ENCODE results near the gene ILKAP. TPM values are rescaled to one million over a fixed set of nuclear protein-coding genes. Genes with fewer than 3 reads are reported as not detected.

ILKAP gene
- total RNA-seq, 1 donor from 2014 or later, result 36.4 TPM

- no peak for DNase-seq (ENCODE audit: low spot score)
Observed at GRCh38 chr2:238152771-238153688, 50.5 kb downstream of the ILKAP start.

GRCh38 chr2:238151628-238152235 lies 51.8 kb downstream of the ILKAP start:
- DNase-seq (ENCODE audit: low spot score), result no peak

- DNase-seq (ENCODE audit: low spot score), result no peak
Observed at GRCh38 chr2:238151205-238151604, 52.3 kb downstream of the ILKAP start.

- no peak for DNase-seq (ENCODE audit: low spot score)
Observed at GRCh38 chr2:238150686-238151085, 52.8 kb downstream of the ILKAP start.

- DNase-seq (ENCODE audit: low spot score), result no peak
Observed at GRCh38 chr2:238149841-238150572, 53.5 kb downstream of the ILKAP start.

- no peak for DNase-seq (ENCODE audit: low spot score)
Observed at GRCh38 chr2:238148981-238149380, 54.5 kb downstream of the ILKAP start.

- no peak for DNase-seq (ENCODE audit: low spot score)
Observed at GRCh38 chr2:238146884-238147544, 56.5 kb downstream of the ILKAP start.

- no peak for DNase-seq (ENCODE audit: low spot score)
Observed at GRCh38 chr2:238145851-238146250, 57.6 kb downstream of the ILKAP start.

- DNase-seq (ENCODE audit: low spot score), result no peak
Observed at GRCh38 chr2:238145046-238145445, 58.4 kb downstream of the ILKAP start.

- no peak for DNase-seq (ENCODE audit: low spot score)
Observed at GRCh38 chr2:238144262-238144661, 59.2 kb downstream of the ILKAP start.

GRCh38 chr2:238143239-238143951 lies 60.1 kb downstream of the ILKAP start:
- DNase-seq (ENCODE audit: low spot score), result no peak

GRCh38 chr2:238142382-238143205 lies 60.9 kb downstream of the ILKAP start:
- DNase-seq (ENCODE audit: low spot score), result no peak

GRCh38 chr2:238141541-238142318 lies 61.8 kb downstream of the ILKAP start:
- DNase-seq (ENCODE audit: low spot score), result no peak

GRCh38 chr2:238140721-238141540 lies 62.6 kb downstream of the ILKAP start:
- no peak for DNase-seq (ENCODE audit: low spot score)

- DNase-seq (ENCODE audit: low spot score), result no peak
Observed at GRCh38 chr2:238140040-238140439, 63.5 kb downstream of the ILKAP start.

GRCh38 chr2:238139196-238140039 lies 64.1 kb downstream of the ILKAP start:
- no peak for DNase-seq (ENCODE audit: low spot score)

Measured in mesenteric fat pad (tissue), 1 donor.